ENCODE data around the gene TRIM41. TPM values are rescaled to one million over a fixed set of nuclear protein-coding genes. Genes with fewer than 3 reads are reported as not detected.

TRIM41 gene
- total RNA-seq, 3 donors from 2014 or later, result 14.1 to 16.0 (median 15.1) TPM

DNA sequence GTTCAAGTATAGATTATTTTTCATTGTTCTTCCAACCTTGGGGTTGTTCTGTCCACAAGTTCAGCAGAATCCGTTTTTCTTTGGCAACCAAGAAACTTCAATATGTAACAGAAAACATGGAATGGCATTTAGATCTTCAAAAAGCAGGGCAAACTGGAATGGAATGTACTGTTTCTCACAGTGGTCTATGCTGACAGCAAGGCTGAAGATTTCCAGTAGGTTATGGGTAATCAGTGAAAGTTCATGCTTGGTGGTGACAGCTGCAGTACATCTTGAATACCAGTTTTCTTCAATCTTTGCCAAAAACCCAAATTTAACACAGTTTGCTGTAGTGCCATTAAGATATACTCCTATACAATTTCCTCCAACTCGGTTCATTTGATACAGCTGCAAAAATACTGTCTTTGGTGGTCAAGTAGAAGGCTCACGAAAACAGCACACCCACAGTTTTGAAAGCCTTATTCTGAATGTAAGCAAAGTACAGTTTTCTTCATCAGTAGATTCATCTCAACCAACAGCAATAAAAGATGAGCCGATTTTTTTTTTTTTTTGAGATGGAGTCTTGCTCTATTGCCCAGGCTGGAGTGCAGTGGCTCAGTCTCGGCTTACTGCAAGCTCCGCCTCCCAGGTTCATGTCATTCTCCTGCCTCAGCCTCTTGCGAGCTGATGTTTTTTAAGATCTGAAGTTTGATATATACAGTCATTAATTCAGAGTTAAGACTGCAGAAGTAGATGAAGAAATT, 32.9 kb downstream of the TRIM41 start:
- peaks cover 0 to 10% of the 10 kb centered on the region in 2 donors for H3K4me1 ChIP-seq
- intact Hi-C loops (cut with DNase I; ENCODE audit: low total_unique reads), result no loop called here
- no peaks in the 10 kb centered on the region for H3K9me3 ChIP-seq
- no peak overlapping the region for H3K4me3 ChIP-seq
- no peak overlapping the region for H3K27ac ChIP-seq
- DNase-seq (ENCODE audit: low spot score in 2 of 2), result no peak
- no peaks in the 10 kb centered on the region for H3K36me3 ChIP-seq
- TF ChIP-seq, protein P1, sequence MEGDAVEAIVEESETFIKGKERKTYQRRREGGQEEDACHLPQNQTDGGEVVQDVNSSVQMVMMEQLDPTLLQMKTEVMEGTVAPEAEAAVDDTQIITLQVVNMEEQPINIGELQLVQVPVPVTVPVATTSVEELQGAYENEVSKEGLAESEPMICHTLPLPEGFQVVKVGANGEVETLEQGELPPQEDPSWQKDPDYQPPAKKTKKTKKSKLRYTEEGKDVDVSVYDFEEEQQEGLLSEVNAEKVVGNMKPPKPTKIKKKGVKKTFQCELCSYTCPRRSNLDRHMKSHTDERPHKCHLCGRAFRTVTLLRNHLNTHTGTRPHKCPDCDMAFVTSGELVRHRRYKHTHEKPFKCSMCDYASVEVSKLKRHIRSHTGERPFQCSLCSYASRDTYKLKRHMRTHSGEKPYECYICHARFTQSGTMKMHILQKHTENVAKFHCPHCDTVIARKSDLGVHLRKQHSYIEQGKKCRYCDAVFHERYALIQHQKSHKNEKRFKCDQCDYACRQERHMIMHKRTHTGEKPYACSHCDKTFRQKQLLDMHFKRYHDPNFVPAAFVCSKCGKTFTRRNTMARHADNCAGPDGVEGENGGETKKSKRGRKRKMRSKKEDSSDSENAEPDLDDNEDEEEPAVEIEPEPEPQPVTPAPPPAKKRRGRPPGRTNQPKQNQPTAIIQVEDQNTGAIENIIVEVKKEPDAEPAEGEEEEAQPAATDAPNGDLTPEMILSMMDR (IDR thresholded peaks at IDR 0.05), result no peak
- TF ChIP-seq POLR2AphosphoS5 (IDR thresholded peaks at IDR 0.05) (no peak), POLR2A (IDR thresholded peaks at IDR 0.05) (no peak)
- H3K27me3 ChIP-seq, result no peaks in the 10 kb centered on the region

DNA sequence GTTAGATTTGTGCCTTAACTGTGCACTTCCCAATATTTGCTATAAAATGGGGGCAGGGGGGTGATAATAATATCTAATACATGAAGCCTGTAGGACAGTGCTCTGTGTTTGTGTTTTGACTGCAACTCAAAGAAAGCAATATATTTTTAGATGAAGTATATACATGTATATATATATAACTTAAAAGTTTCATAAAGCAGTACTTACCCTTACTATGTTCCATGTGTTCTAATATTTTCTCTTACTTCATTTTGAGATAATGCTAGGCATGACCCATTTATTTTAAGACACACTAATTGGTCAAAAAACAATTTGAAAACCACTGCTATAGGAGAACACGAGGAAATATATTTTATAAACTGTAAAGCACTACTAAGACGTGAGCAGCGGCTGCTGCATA, 35.5 kb downstream of the TRIM41 start:
- H3K27me3 ChIP-seq, result no peaks in the 10 kb centered on the region
- no peaks in the 10 kb centered on the region for H3K9me3 ChIP-seq
- H3K27ac ChIP-seq, result no peak overlapping the region
- TF ChIP-seq, protein P1 (IDR thresholded peaks at IDR 0.05), result no peak
- no peak for TF ChIP-seq POLR2A (IDR thresholded peaks at IDR 0.05)
- TF ChIP-seq POLR2AphosphoS5 (IDR thresholded peaks at IDR 0.05), result no peak
- H3K36me3 ChIP-seq, result no peaks in the 10 kb centered on the region
- peaks cover 0 to 10% of the 10 kb centered on the region in 2 donors for H3K4me1 ChIP-seq
- intact Hi-C loops (cut with DNase I; ENCODE audit: low total_unique reads), result no loop called here
- no peak for DNase-seq (ENCODE audit: low spot score in 2 of 2)
- H3K4me3 ChIP-seq, result peak overlapping the region; percentile 92 to 99 (median 94)

DNA sequence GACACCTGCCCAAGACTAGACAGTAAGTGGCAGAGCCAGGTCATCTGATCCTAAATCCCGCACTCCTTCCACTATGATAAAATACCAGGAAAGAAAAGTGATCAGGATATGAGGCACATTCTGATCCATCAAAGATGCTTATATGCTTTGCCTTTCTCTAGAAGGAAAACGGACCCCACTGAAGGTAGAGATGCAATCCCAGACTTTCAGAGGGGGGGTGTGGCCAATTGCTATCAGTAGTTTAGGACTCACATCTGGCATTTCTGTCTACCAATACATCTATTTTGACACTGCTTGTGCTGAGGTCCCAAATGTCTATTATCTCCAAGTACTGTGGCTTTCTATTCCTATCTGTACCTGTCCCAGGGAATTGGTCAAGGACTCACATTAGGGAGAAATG, 36.2 kb downstream of the TRIM41 start:
- Histone ChIP-seq H3K9me3 (no peaks in the 10 kb centered on the region), H3K4me1 (peaks cover 0 to 10% of the 10 kb centered on the region in 2 donors), H3K36me3 (no peaks in the 10 kb centered on the region), H3K4me3 (peak overlapping the region; percentile 92 to 99 (median 94)), H3K27me3 (no peaks in the 10 kb centered on the region), H3K27ac (no peak overlapping the region)
- no peak for DNase-seq (ENCODE audit: low spot score in 2 of 2)
- intact Hi-C loops (cut with DNase I; ENCODE audit: low total_unique reads), result no loop called here
- TF ChIP-seq POLR2AphosphoS5 (IDR thresholded peaks at IDR 0.05), result no peak
- no peak for TF ChIP-seq POLR2A (IDR thresholded peaks at IDR 0.05)
- TF ChIP-seq, protein P1 (IDR thresholded peaks at IDR 0.05), result no peak

DNA sequence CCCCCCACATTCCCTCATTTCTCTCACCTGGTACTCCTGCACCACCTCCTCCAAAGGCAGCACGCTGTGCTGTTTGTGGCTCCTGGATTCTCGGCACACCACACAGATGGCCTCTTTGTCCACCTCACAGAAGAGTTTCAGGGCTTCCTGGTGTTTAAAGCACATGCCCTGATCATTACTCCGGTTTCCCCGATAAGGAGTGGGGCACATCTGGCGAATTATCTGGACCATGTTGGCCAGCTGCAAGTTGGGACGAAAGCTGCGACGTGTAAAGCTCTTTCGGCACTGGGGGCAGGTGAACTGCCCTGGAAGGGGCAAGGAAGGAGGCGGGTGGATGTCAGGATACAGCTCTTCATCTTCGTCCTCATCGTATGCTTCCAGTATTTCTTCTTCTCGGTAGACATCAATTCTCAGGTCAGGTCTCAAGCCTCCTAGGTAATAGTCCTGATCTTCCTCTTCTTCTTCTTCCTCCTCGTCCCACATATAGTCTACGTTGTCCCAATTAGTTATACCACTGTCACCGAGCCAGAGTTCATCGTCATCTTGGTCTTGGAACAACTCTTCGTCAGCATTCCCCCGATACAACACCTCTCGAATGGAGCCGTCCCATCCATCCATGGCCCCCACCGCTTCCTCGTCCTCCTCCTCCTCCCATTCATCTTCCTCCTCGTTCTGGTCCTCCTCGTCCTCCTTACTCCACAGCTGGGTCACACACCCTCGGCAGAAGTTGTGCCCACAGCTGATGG, 37.1 kb downstream of the TRIM41 start:
- H3K4me3 ChIP-seq, result peak overlapping the region; percentile 92 to 99 (median 94)
- peaks cover 0 to 10% of the 10 kb centered on the region in 2 donors for H3K4me1 ChIP-seq
- H3K36me3 ChIP-seq, result no peaks in the 10 kb centered on the region
- no peaks in the 10 kb centered on the region for H3K27me3 ChIP-seq
- H3K27ac ChIP-seq, result peak overlapping the region; percentile 99 to 100
- no peak for DNase-seq (ENCODE audit: low spot score in 2 of 2)
- intact Hi-C loops (cut with DNase I; ENCODE audit: low total_unique reads), result no loop called here
- no peak for TF ChIP-seq POLR2A (IDR thresholded peaks at IDR 0.05)
- TF ChIP-seq POLR2AphosphoS5 (IDR thresholded peaks at IDR 0.05), result no peak
- TF ChIP-seq, protein P1 (IDR thresholded peaks at IDR 0.05), result no peak
- H3K9me3 ChIP-seq, result no peaks in the 10 kb centered on the region

Measured in breast epithelium (tissue), 4 donors.